Measurements from ENCODE around the gene CYB5A.

- TF ChIP-seq, protein P1, sequence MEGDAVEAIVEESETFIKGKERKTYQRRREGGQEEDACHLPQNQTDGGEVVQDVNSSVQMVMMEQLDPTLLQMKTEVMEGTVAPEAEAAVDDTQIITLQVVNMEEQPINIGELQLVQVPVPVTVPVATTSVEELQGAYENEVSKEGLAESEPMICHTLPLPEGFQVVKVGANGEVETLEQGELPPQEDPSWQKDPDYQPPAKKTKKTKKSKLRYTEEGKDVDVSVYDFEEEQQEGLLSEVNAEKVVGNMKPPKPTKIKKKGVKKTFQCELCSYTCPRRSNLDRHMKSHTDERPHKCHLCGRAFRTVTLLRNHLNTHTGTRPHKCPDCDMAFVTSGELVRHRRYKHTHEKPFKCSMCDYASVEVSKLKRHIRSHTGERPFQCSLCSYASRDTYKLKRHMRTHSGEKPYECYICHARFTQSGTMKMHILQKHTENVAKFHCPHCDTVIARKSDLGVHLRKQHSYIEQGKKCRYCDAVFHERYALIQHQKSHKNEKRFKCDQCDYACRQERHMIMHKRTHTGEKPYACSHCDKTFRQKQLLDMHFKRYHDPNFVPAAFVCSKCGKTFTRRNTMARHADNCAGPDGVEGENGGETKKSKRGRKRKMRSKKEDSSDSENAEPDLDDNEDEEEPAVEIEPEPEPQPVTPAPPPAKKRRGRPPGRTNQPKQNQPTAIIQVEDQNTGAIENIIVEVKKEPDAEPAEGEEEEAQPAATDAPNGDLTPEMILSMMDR (IDR thresholded peaks at IDR 0.05; ENCODE audit: low read depth, low read length) = no peak
- no peak for TF ChIP-seq EZH2phosphoT487 (IDR thresholded peaks at IDR 0.05; ENCODE audit: low read depth)
Observed at GRCh38 chr18:74268175-74268574, 23.6 kb downstream of the CYB5A start.

Measured in OCI-LY3 (cell line).